ENCODE data around the gene ALDOB.
"Not testable (repeated sequence)": the region's sequence is repeated elsewhere in the genome, so short reads cannot be mapped to it uniquely, and the experiment has no call there.

ALDOB gene

GRCh38 chr9:101421653-101422065 is 13.9 kb downstream of the ALDOB start:
- no peak for DNase-seq (ENCODE audit: low spot score)

GRCh38 chr9:101419863-101420262 is 15.7 kb downstream of the ALDOB start:
- DNase-seq (ENCODE audit: low spot score) = no peak

- no peak for DNase-seq (ENCODE audit: low spot score)
Observed at GRCh38 chr9:101418518-101419430, 16.8 kb downstream of the ALDOB start.

GRCh38 chr9:101417977-101418376 is 17.6 kb downstream of the ALDOB start:
- DNase-seq (ENCODE audit: low spot score) = no peak

- DNase-seq (ENCODE audit: low spot score) = no peak
Observed at GRCh38 chr9:101417389-101417788, 18.2 kb downstream of the ALDOB start.

GRCh38 chr9:101415578-101415977 is 20.0 kb downstream of the ALDOB start:
- no peak for DNase-seq (ENCODE audit: low spot score)

- DNase-seq (ENCODE audit: low spot score) = no peak
Observed at GRCh38 chr9:101414839-101415238, 20.7 kb downstream of the ALDOB start.

- no peak for DNase-seq (ENCODE audit: low spot score)
Observed at GRCh38 chr9:101409079-101409477, 26.5 kb downstream of the ALDOB start.

GRCh38 chr9:101408374-101409078 is 27.0 kb downstream of the ALDOB start:
- DNase-seq (ENCODE audit: low spot score) = no peak

- DNase-seq (ENCODE audit: low spot score) = no peak
Observed at GRCh38 chr9:101403516-101404285, 31.9 kb downstream of the ALDOB start.

GRCh38 chr9:101400120-101400519 is 35.5 kb downstream of the ALDOB start:
- no peak for DNase-seq (ENCODE audit: low spot score)

- DNase-seq (ENCODE audit: low spot score) = no peak
Observed at GRCh38 chr9:101399643-101399970, 36.0 kb downstream of the ALDOB start.

GRCh38 chr9:101398930-101399642 is 36.5 kb downstream of the ALDOB start:
- DNase-seq (ENCODE audit: low spot score) = no peak

- DNase-seq (ENCODE audit: low spot score) = peak; percentile 95
Observed at GRCh38 chr9:101398068-101398929, 37.3 kb downstream of the ALDOB start, which contains the start of the genes MRPL50 and ZNF189. Gene MRPL50, minus strand, starts transcription at chr9:101398618. Its CDS starts 26 bp downstream, at chr9:101398592. Gene ZNF189, plus strand, starts transcription at chr9:101398851. Its CDS starts 306 bp downstream, at chr9:101399157.

GRCh38 chr9:101397746-101398067 is 37.9 kb downstream of the ALDOB start:
- DNase-seq (ENCODE audit: low spot score) = no peak

GRCh38 chr9:101394687-101395086 is 40.9 kb downstream of the ALDOB start:
- DNase-seq (ENCODE audit: low spot score) = no peak

GRCh38 chr9:101393135-101393534 is 42.4 kb downstream of the ALDOB start:
- DNase-seq (ENCODE audit: low spot score) = no peak

- DNase-seq (ENCODE audit: low spot score) = no peak
Observed at GRCh38 chr9:101388507-101388993, 47.0 kb downstream of the ALDOB start.

- DNase-seq (ENCODE audit: low spot score) = peak; percentile 12
Observed at GRCh38 chr9:101387871-101388506, 47.6 kb downstream of the ALDOB start.

GRCh38 chr9:101384873-101385536 is 50.6 kb downstream of the ALDOB start, which contains the start of gene BAAT:
Gene BAAT, minus strand, starts transcription at chr9:101385006. Its CDS starts 13,602 bp downstream, at chr9:101371404.
- not testable (repeated sequence) for DNase-seq (ENCODE audit: low spot score)

Measured in germinal center (tissue), 1 donor.